ENCODE measurements around the gene HLA-DOA.

DNA sequence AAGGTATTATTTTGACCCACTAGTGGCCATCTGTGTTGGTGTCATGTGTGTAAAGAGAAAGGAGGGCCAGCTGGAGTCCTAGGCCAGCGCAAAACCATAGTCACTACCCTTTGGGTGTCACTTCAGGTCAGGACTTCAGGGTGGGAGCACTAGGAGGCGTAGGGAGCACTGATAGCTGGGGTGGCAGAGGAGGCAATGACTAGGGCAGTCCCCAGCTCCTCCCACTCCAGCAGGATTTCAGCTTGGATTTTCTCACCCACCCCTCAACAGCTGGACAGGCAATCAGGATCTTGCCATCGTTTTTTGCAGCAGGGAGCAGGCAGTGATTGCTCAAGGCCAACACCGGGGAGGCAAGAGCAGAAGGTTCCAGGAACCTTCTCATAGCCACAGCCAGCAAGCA, 4.2 kb upstream of the HLA-DOA start:
- TF ChIP-seq, protein P1, sequence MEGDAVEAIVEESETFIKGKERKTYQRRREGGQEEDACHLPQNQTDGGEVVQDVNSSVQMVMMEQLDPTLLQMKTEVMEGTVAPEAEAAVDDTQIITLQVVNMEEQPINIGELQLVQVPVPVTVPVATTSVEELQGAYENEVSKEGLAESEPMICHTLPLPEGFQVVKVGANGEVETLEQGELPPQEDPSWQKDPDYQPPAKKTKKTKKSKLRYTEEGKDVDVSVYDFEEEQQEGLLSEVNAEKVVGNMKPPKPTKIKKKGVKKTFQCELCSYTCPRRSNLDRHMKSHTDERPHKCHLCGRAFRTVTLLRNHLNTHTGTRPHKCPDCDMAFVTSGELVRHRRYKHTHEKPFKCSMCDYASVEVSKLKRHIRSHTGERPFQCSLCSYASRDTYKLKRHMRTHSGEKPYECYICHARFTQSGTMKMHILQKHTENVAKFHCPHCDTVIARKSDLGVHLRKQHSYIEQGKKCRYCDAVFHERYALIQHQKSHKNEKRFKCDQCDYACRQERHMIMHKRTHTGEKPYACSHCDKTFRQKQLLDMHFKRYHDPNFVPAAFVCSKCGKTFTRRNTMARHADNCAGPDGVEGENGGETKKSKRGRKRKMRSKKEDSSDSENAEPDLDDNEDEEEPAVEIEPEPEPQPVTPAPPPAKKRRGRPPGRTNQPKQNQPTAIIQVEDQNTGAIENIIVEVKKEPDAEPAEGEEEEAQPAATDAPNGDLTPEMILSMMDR (IDR thresholded peaks at IDR 0.05): no peak
- no peak for TF ChIP-seq POLR2A (IDR thresholded peaks at IDR 0.05)
